Measurements from ENCODE around the gene PAGR1.

GRCh38 chr16:29848420-29849297, 32.7 kb downstream of the PAGR1 start:
- TF ChIP-seq CREB1 (IDR thresholded peaks at IDR 0.05; ENCODE audit: low read depth) (no peak), RAD21 (IDR thresholded peaks at IDR 0.05; ENCODE audit: low read depth) (peak; percentile 74), MAX (IDR thresholded peaks at IDR 0.05) (no peak), CEBPB (IDR thresholded peaks at IDR 0.05) (no peak), FOXM1 (IDR thresholded peaks at IDR 0.05; ENCODE audit: borderline replicate concordance, low read depth) (no peak), ZBTB7A (IDR thresholded peaks at IDR 0.05; ENCODE audit: low read depth) (no peak), TCF12 (IDR thresholded peaks at IDR 0.05; ENCODE audit: low read depth) (no peak)
